SK-N-MC (cell line): ENCODE measurements around the gene DGKB.
A peak's percentile ranks its signal among the peaks of the same experiment; 100 is the strongest.
"Not testable (repeated sequence)": the region's sequence is repeated elsewhere in the genome, so short reads cannot be mapped to it uniquely, and the experiment has no call there.

Experiments used
- DNase-seq: peaks from one replicate; pipeline ENCODE4 v3.0.0-alpha.2; 2011; ENCODE audit warnings: low read depth, low spot score
- H3K27ac ChIP-seq: fragments of 200-600 bp; sonication (generic); 2 replicates; pipeline ENCODE4 v1.5.1; 2016; ENCODE audit warnings: mixed run types
- H3K36me3 ChIP-seq: fragments of 200-600 bp; sonication (generic); 2 replicates; pipeline ENCODE4 v1.6.1; 2017; ENCODE audit warnings: antibody characterized with exemption, low read length, mixed read lengths; ENCODE audit not compliant: insufficient read depth
- H3K4me3 ChIP-seq: fragments of 200-600 bp; sonication (generic); 2 replicates; pipeline ENCODE4 v1.5.1; 2016
- H3K9ac ChIP-seq: fragments of 200-600 bp; sonication (generic); 2 replicates; pipeline ENCODE4 v1.8.0; 2017; ENCODE audit warnings: mixed run types, mixed read lengths; ENCODE audit not compliant: insufficient read length
- H3K9me3 ChIP-seq: fragments of 200-600 bp; sonication (generic); 2 replicates; pipeline ENCODE4 v1.6.1; 2017; ENCODE audit warnings: low read depth, mild to moderate bottlenecking, antibody characterized with exemption, low read length, moderate library complexity, mixed read lengths
- EZH2 ChIP-seq: fragments of 200-600 bp; sonication (generic); IDR thresholded peaks from one replicate; pipeline ENCODE4 v1.6.1; 2017; ENCODE audit warnings: antibody characterized with exemption
- FOXP2 ChIP-seq: optimal IDR thresholded peaks from 2 replicates; pipeline ENCODE3; 2011; ENCODE audit warnings: mild to moderate bottlenecking, moderate library complexity; ENCODE audit not compliant: insufficient read depth; ENCODE audit errors: extremely low read length, control extremely low read depth
- POLR2AphosphoS5 ChIP-seq: IDR thresholded peaks from 2 replicates; pipeline ENCODE4 v1.6.1; 2012; ENCODE audit warnings: mild to moderate bottlenecking, low read depth, low read length, borderline replicate concordance

Gene DGKB

GRCh38 chr7:14289957-14290356 lies 612.6 kb downstream of the DGKB start:
- H3K4me3 ChIP-seq = no peak overlapping the region
- no peaks in the 10 kb centered on the region for H3K36me3 ChIP-seq
- no peak overlapping the region for H3K27ac ChIP-seq
- TF ChIP-seq POLR2AphosphoS5 (no peak), EZH2 (no peak), FOXP2 (no peak)
- no peak for DNase-seq
- no peak overlapping the region for H3K9ac ChIP-seq
- no peaks in the 10 kb centered on the region for H3K9me3 ChIP-seq

GRCh38 chr7:14288701-14289100 lies 613.9 kb downstream of the DGKB start:
- no peak overlapping the region for H3K9ac ChIP-seq
- no peaks in the 10 kb centered on the region for H3K36me3 ChIP-seq
- H3K4me3 ChIP-seq = no peak overlapping the region
- no peaks in the 10 kb centered on the region for H3K9me3 ChIP-seq
- no peak overlapping the region for H3K27ac ChIP-seq
- DNase-seq = no peak
- TF ChIP-seq POLR2AphosphoS5 = no peak
- TF ChIP-seq EZH2 = no peak
- TF ChIP-seq FOXP2 = no peak

- DNase-seq = no peak
- TF ChIP-seq POLR2AphosphoS5 (no peak), EZH2 (no peak), FOXP2 (no peak)
Measured at GRCh38 chr7:14287398-14287797, 615.2 kb downstream of the DGKB start.

GRCh38 chr7:14286036-14286435 lies 616.5 kb downstream of the DGKB start:
- Histone ChIP-seq H3K4me3 (no peak overlapping the region), H3K9ac (no peak overlapping the region), H3K27ac (no peak overlapping the region), H3K9me3 (no peaks in the 10 kb centered on the region), H3K36me3 (no peaks in the 10 kb centered on the region)
- DNase-seq = no peak
- TF ChIP-seq POLR2AphosphoS5 (no peak), FOXP2 (no peak), EZH2 (no peak)

More at GRCh38 chr7:14287398-14287797, 615.2 kb downstream of the DGKB start:
- H3K36me3 ChIP-seq = no peaks in the 10 kb centered on the region
- no peak overlapping the region for H3K27ac ChIP-seq
- no peak overlapping the region for H3K4me3 ChIP-seq
- H3K9me3 ChIP-seq = no peaks in the 10 kb centered on the region
- H3K9ac ChIP-seq = no peak overlapping the region

- H3K36me3 ChIP-seq, H3K4me3 ChIP-seq, H3K27ac ChIP-seq, H3K9me3 ChIP-seq, H3K9ac ChIP-seq, DNase-seq: not testable (repeated sequence)
Measured at GRCh38 chr7:14279065-14279871, 623.3 kb downstream of the DGKB start.

- TF ChIP-seq POLR2AphosphoS5 = no peak
- H3K4me3 ChIP-seq = no peak overlapping the region
- no peaks in the 10 kb centered on the region for H3K9me3 ChIP-seq
- H3K9ac ChIP-seq = no peak overlapping the region
- no peak for DNase-seq
- no peaks in the 10 kb centered on the region for H3K36me3 ChIP-seq
- no peak overlapping the region for H3K27ac ChIP-seq
Measured at GRCh38 chr7:14275356-14275755, 627.2 kb downstream of the DGKB start.

GRCh38 chr7:14271441-14271840 lies 631.1 kb downstream of the DGKB start:
- no peak for TF ChIP-seq POLR2AphosphoS5
- TF ChIP-seq FOXP2 = no peak
- TF ChIP-seq EZH2 = no peak
- Histone ChIP-seq H3K27ac (no peak overlapping the region), H3K9me3 (no peaks in the 10 kb centered on the region), H3K4me3 (no peak overlapping the region), H3K36me3 (no peaks in the 10 kb centered on the region), H3K9ac (no peak overlapping the region)
- no peak for DNase-seq

GRCh38 chr7:14270099-14270498 lies 632.5 kb downstream of the DGKB start:
- no peak for DNase-seq
- H3K4me3 ChIP-seq = no peak overlapping the region
- H3K27ac ChIP-seq = no peak overlapping the region
- no peaks in the 10 kb centered on the region for H3K36me3 ChIP-seq
- TF ChIP-seq EZH2 (no peak), POLR2AphosphoS5 (no peak), FOXP2 (no peak)
- H3K9me3 ChIP-seq = no peaks in the 10 kb centered on the region
- no peak overlapping the region for H3K9ac ChIP-seq

- TF ChIP-seq FOXP2 (no peak), POLR2AphosphoS5 (no peak), EZH2 (no peak)
- no peaks in the 10 kb centered on the region for H3K36me3 ChIP-seq
- no peak for DNase-seq
- H3K9ac ChIP-seq = no peak overlapping the region
- H3K27ac ChIP-seq = no peak overlapping the region
- no peaks in the 10 kb centered on the region for H3K9me3 ChIP-seq
- H3K4me3 ChIP-seq = no peak overlapping the region
Measured at GRCh38 chr7:14260011-14260410, 642.5 kb downstream of the DGKB start.

- DNase-seq = no peak
- H3K9ac ChIP-seq = no peak overlapping the region
- H3K9me3 ChIP-seq = no peaks in the 10 kb centered on the region
- TF ChIP-seq EZH2 = no peak
- no peaks in the 10 kb centered on the region for H3K36me3 ChIP-seq
- peak overlapping the region; percentile 6 for H3K27ac ChIP-seq
- H3K4me3 ChIP-seq = no peak overlapping the region
Measured at GRCh38 chr7:14258861-14259260, 643.7 kb downstream of the DGKB start.
